ENCODE measurements around the gene CCR8.

- TF ChIP-seq CTCF (conservative IDR thresholded peaks at IDR 0.05; ENCODE audit: low read length) (no peak), EZH2phosphoT487 (IDR thresholded peaks at IDR 0.05; ENCODE audit: borderline replicate concordance) (no peak)
Observed at GRCh38 chr3:39333607-39334006, 4.1 kb downstream of the CCR8 start.

Data from Loucy (cell line).